ENCODE measurements around the gene ZNF740.

Gene ZNF740

DNA sequence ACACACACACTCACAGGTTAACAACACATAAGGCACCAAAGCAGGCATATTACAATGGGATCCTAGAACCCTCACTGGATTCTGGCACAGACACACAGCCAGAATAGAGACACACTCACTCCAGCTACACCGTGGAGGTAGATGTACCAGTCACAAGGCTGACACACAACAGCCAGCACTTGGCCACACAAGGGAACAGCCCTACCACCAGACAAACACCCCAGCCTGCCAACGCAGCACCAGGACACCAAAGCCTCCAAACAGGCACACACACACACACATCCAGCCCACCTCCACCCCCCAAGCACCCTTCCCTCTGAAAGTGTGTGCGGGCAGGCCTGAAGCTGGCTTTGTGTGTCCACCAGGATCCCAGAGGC, 37.4 kb downstream of the ZNF740 start:
- DNase-seq (ENCODE audit: low read depth), result peak; percentile 43
- TF ChIP-seq, protein P1, sequence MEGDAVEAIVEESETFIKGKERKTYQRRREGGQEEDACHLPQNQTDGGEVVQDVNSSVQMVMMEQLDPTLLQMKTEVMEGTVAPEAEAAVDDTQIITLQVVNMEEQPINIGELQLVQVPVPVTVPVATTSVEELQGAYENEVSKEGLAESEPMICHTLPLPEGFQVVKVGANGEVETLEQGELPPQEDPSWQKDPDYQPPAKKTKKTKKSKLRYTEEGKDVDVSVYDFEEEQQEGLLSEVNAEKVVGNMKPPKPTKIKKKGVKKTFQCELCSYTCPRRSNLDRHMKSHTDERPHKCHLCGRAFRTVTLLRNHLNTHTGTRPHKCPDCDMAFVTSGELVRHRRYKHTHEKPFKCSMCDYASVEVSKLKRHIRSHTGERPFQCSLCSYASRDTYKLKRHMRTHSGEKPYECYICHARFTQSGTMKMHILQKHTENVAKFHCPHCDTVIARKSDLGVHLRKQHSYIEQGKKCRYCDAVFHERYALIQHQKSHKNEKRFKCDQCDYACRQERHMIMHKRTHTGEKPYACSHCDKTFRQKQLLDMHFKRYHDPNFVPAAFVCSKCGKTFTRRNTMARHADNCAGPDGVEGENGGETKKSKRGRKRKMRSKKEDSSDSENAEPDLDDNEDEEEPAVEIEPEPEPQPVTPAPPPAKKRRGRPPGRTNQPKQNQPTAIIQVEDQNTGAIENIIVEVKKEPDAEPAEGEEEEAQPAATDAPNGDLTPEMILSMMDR (conservative IDR thresholded peaks at IDR 0.05; ENCODE audit: control insufficient read depth, insufficient read depth, low read depth, low read length), result no peak
- peak overlapping the region; percentile 59 for H3K4me3 ChIP-seq (ENCODE audit: control insufficient read depth, low read depth, low read length)

DNA sequence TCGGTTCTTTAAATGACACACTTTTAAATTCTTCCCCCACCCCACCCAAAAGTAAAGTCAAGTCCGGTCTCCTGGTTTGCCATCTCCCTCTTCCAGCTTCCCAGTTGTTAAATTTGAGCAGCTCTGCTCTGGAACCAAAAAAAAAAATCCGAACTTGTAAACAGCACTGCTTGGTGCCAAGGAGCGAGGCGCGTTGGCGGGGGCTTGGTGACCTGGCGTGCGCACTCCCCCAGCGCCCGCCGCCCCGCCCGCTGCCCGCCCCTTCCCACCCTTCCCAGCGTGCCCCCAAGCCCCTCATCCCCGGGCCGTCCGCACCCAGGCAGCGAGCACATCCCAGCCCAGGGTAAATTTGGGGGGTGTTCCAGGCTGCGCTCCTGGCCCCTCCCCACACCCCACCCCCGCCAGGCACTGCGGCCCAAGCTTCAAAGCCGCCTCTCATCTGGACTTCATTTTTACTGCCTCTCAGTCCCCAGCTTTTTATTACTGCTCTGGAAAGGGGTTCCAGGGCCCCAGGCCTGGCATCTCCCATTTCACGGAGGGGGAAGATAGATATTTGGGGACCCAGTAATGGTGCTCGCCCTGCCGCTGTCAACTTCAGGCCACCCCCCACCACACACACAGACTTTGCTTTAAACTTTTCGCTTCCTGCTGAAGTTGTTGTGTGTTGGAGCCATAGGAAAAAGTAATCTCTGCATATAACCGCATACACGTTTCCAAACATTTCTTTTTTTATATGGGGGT, 38.2 kb downstream of the ZNF740 start:
- TF ChIP-seq, protein P1 (conservative IDR thresholded peaks at IDR 0.05; ENCODE audit: control insufficient read depth, insufficient read depth, low read depth, low read length), result no peak
- peak; percentile 45 for DNase-seq (ENCODE audit: low read depth)
- peak overlapping the region; percentile 59 for H3K4me3 ChIP-seq (ENCODE audit: control insufficient read depth, low read depth, low read length)

DNA sequence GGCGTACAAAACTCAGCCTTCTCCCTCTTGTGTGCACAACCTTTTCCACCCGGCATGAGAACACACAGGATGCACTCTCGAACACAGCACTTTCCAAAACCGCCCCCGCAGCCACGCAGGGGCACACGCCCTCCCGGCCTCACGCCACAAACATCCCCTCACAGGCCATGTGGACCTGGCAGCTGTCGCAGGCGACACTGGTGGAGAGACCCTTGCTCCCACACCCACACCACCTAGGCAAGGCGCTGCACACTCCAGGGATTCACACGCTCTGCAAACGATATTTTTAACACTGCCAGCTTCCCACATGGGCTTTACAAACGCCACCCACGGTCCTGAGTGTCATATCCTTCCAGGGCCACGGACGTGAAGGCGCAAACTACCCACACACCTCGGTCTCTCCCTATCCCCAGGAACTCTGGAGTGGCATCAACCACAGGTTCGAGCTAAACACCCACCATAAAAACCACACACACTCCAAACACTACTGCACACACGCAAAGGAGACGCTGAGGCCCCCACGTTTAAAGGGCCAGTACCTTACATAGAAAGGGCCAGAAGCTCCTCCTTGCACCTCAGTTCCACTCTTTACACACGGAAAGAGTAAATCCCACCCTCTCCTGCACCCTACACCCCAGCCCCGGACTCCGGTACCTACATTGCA, 38.9 kb downstream of the ZNF740 start:
- peak overlapping the region; percentile 59 for H3K4me3 ChIP-seq (ENCODE audit: control insufficient read depth, low read depth, low read length)
- DNase-seq (ENCODE audit: low read depth), result peak; percentile 44
- TF ChIP-seq, protein P1 (conservative IDR thresholded peaks at IDR 0.05; ENCODE audit: control insufficient read depth, insufficient read depth, low read depth, low read length), result no peak

DNA sequence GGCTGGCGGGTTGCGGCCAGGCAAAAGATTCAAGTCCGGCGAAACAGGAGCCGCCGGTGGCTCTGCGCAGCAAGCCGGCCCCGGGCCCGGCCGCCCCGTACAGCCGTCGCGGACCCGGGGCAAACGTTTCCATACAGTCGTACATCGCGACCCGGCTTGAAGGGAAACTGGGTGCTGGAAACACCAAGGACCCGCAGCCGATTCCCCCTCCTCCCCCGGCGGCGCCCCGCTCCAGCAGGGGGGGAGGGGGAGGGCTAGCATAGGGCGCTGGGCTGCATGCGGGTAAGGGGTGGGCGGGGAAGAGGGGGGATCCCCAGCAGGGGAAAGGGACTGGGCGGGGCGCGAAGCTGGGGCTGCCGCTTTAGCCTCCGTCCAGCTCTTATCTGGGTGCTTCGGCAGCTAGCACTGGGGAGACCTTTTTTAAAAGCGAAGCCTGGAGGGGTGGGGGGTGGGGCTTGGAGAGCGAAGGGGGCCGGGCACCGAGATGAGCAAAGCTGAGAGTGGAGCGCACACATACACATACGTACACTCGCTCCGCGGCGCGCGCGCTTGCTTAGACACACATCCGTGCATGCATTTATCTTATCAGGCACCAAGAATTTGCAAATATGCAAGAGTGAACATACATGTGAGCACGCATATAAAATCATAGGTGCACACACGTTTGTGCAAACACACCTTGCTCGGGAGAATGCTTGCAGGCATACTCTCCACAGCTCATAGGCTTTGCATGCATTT, 39.6 kb downstream of the ZNF740 start:
- peak; percentile 80 for DNase-seq (ENCODE audit: low read depth)
- peak overlapping the region; percentile 59 for H3K4me3 ChIP-seq (ENCODE audit: control insufficient read depth, low read depth, low read length)
- TF ChIP-seq, protein P1 (conservative IDR thresholded peaks at IDR 0.05; ENCODE audit: control insufficient read depth, insufficient read depth, low read depth, low read length), result no peak

DNA sequence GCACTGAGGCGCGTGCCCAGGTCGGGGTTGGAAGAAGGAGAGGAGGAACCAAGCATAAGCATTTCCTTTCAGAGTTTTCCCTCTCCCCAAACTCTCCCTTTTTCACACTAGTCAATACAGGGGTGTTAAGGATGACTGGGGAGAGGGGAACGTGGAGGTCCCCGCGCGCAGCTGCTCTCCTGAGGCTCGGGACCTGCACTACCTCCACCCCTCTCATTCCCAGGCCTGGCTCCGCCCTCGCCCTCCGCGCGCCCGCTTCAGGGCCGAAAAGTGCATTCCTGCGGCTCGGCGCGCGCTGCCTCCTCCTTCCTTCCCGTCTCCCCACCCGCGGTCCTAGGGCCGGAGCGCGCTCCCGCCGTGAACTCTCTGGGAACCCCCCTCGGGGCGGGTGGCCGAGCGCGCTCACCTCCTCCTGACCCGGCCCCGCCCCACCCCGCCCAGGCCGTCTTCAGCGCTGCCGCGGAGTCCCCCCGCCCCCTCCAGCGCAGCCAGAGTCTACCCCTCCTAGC, 40.2 kb downstream of the ZNF740 start:
- H3K4me3 ChIP-seq (ENCODE audit: control insufficient read depth, low read depth, low read length), result peak overlapping the region; percentile 59
- peak; percentile 89 for DNase-seq (ENCODE audit: low read depth)
- TF ChIP-seq, protein P1 (conservative IDR thresholded peaks at IDR 0.05; ENCODE audit: control insufficient read depth, insufficient read depth, low read depth, low read length), result no peak

DNA sequence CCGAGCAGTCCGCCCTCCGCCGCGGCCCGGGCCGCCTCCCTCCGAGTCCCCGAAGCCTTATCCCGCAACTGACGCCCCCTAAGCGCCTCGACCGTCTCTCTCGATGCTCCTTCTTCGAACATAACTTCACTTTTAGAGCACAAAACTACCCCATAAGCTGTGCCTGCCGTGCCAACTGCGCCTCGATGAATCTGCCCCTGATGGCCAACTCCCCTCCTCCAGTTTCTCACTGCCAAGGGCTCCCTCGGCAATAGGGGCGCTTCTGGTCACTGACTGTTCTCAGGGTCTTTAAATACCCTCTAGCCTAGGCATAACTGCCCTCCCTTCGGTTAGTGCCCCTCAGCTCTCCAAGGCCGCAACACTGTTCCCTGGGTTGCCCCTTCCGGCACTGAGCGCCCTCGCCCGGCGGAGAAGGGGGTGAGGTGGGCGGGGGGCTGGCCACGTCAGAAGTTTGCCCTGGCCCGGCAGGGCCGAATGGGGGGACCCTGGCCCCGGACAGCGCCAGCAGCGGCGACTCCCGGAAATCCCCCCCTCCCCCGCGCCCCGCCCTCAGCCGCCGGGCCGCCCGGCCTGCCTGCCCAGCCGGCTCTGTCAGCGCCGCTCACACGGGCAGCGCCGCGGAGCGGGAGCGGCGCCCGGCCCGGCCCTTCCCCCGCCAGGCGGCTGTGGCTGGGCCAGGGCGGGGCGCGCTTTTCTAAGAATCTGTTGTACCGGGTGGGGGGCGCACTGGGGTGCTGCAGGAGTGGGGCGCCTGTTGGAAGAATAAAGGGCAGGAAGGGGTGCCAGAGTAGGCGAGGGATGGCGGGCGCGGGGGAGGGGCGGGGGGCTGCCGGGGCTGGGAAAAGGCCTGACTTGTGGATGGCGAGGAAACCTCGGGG, 40.9 kb downstream of the ZNF740 start:
- H3K4me3 ChIP-seq (ENCODE audit: control insufficient read depth, low read depth, low read length), result peak overlapping the region; percentile 49
- TF ChIP-seq, protein P1 (conservative IDR thresholded peaks at IDR 0.05; ENCODE audit: control insufficient read depth, insufficient read depth, low read depth, low read length), result no peak
- DNase-seq (ENCODE audit: low read depth), result peak; percentile 30
